ENCODE data around the gene F13A1.

F13A1 gene

GRCh38 chr6:6217855-6218758 lies 102.4 kb downstream of the F13A1 start:
- no peaks in the 10 kb centered on the region for H3K9me3 ChIP-seq (ENCODE audit: insufficient read depth, low read depth, low read length)
- no peak overlapping the region for H3K4me3 ChIP-seq (ENCODE audit: low read length)
- no peaks in the 10 kb centered on the region for H3K4me1 ChIP-seq (ENCODE audit: insufficient read depth, low read length)
- no peaks in the 10 kb centered on the region for H3K27me3 ChIP-seq (ENCODE audit: insufficient read depth, low read length)
- no peak overlapping the region for H3K27ac ChIP-seq (ENCODE audit: low read length)
- no peaks in the 10 kb centered on the region for H3K36me3 ChIP-seq (ENCODE audit: insufficient read depth, low read depth, low read length)
- no peak overlapping the region for H3K9ac ChIP-seq (ENCODE audit: low read depth, low read length)

- H3K4me1 ChIP-seq (ENCODE audit: insufficient read depth, low read length) = no peaks in the 10 kb centered on the region
- no peak overlapping the region for H3K9ac ChIP-seq (ENCODE audit: low read depth, low read length)
- no peak overlapping the region for H3K4me3 ChIP-seq (ENCODE audit: low read length)
- H3K36me3 ChIP-seq (ENCODE audit: insufficient read depth, low read depth, low read length) = no peaks in the 10 kb centered on the region
- no peak overlapping the region for H3K27ac ChIP-seq (ENCODE audit: low read length)
- H3K27me3 ChIP-seq (ENCODE audit: insufficient read depth, low read length) = no peaks in the 10 kb centered on the region
- peaks cover 9% of the 10 kb centered on the region; the same call in 1 of the 2 replicates for H3K9me3 ChIP-seq (ENCODE audit: insufficient read depth, low read depth, low read length)
Measured at GRCh38 chr6:6210994-6211393, 109.5 kb downstream of the F13A1 start.

- H3K27ac ChIP-seq (ENCODE audit: low read length) = no peak overlapping the region
- no peak overlapping the region for H3K4me3 ChIP-seq (ENCODE audit: low read length)
- no peaks in the 10 kb centered on the region for H3K4me1 ChIP-seq (ENCODE audit: insufficient read depth, low read length)
- H3K9me3 ChIP-seq (ENCODE audit: insufficient read depth, low read depth, low read length) = no peaks in the 10 kb centered on the region
- H3K9ac ChIP-seq (ENCODE audit: low read depth, low read length) = no peak overlapping the region
- H3K27me3 ChIP-seq (ENCODE audit: insufficient read depth, low read length) = no peaks in the 10 kb centered on the region
- H3K36me3 ChIP-seq (ENCODE audit: insufficient read depth, low read depth, low read length) = no peaks in the 10 kb centered on the region
Measured at GRCh38 chr6:6202886-6203285, 117.6 kb downstream of the F13A1 start.

GRCh38 chr6:6201200-6201599 lies 119.3 kb downstream of the F13A1 start:
- no peak overlapping the region for H3K27ac ChIP-seq (ENCODE audit: low read length)
- no peaks in the 10 kb centered on the region for H3K36me3 ChIP-seq (ENCODE audit: insufficient read depth, low read depth, low read length)
- no peak overlapping the region for H3K4me3 ChIP-seq (ENCODE audit: low read length)

GRCh38 chr6:6199678-6200077 lies 120.8 kb downstream of the F13A1 start:
- H3K27ac ChIP-seq (ENCODE audit: low read length) = no peak overlapping the region

More at GRCh38 chr6:6201200-6201599, 119.3 kb downstream of the F13A1 start:
- H3K9ac ChIP-seq (ENCODE audit: low read depth, low read length) = no peak overlapping the region
- no peaks in the 10 kb centered on the region for H3K27me3 ChIP-seq (ENCODE audit: insufficient read depth, low read length)
- no peaks in the 10 kb centered on the region for H3K9me3 ChIP-seq (ENCODE audit: insufficient read depth, low read depth, low read length)
- H3K4me1 ChIP-seq (ENCODE audit: insufficient read depth, low read length) = no peaks in the 10 kb centered on the region

GRCh38 chr6:6196762-6197161 lies 123.7 kb downstream of the F13A1 start:
- Histone ChIP-seq H3K4me3 (ENCODE audit: low read length) (no peak overlapping the region), H3K36me3 (ENCODE audit: insufficient read depth, low read depth, low read length) (no peaks in the 10 kb centered on the region), H3K27ac (ENCODE audit: low read length) (no peak overlapping the region), H3K9ac (ENCODE audit: low read depth, low read length) (no peak overlapping the region), H3K4me1 (ENCODE audit: insufficient read depth, low read length) (no peaks in the 10 kb centered on the region), H3K27me3 (ENCODE audit: insufficient read depth, low read length) (no peaks in the 10 kb centered on the region), H3K9me3 (ENCODE audit: insufficient read depth, low read depth, low read length) (no peaks in the 10 kb centered on the region)

More at GRCh38 chr6:6199678-6200077, 120.8 kb downstream of the F13A1 start:
- H3K4me3 ChIP-seq (ENCODE audit: low read length) = no peak overlapping the region
- no peaks in the 10 kb centered on the region for H3K9me3 ChIP-seq (ENCODE audit: insufficient read depth, low read depth, low read length)
- no peaks in the 10 kb centered on the region for H3K4me1 ChIP-seq (ENCODE audit: insufficient read depth, low read length)
- H3K27me3 ChIP-seq (ENCODE audit: insufficient read depth, low read length) = no peaks in the 10 kb centered on the region
- H3K9ac ChIP-seq (ENCODE audit: low read depth, low read length) = no peak overlapping the region
- H3K36me3 ChIP-seq (ENCODE audit: insufficient read depth, low read depth, low read length) = no peaks in the 10 kb centered on the region

GRCh38 chr6:6195080-6195479 lies 125.4 kb downstream of the F13A1 start:
- Histone ChIP-seq H3K36me3 (ENCODE audit: insufficient read depth, low read depth, low read length) (no peaks in the 10 kb centered on the region), H3K27me3 (ENCODE audit: insufficient read depth, low read length) (no peaks in the 10 kb centered on the region), H3K27ac (ENCODE audit: low read length) (no peak overlapping the region), H3K9me3 (ENCODE audit: insufficient read depth, low read depth, low read length) (no peaks in the 10 kb centered on the region), H3K9ac (ENCODE audit: low read depth, low read length) (no peak overlapping the region), H3K4me3 (ENCODE audit: low read length) (no peak overlapping the region), H3K4me1 (ENCODE audit: insufficient read depth, low read length) (no peaks in the 10 kb centered on the region)

GRCh38 chr6:6193221-6193745 lies 127.2 kb downstream of the F13A1 start:
- no peaks in the 10 kb centered on the region for H3K36me3 ChIP-seq (ENCODE audit: insufficient read depth, low read depth, low read length)
- no peak overlapping the region for H3K4me3 ChIP-seq (ENCODE audit: low read length)
- no peaks in the 10 kb centered on the region for H3K27me3 ChIP-seq (ENCODE audit: insufficient read depth, low read length)
- no peak overlapping the region for H3K9ac ChIP-seq (ENCODE audit: low read depth, low read length)
- H3K27ac ChIP-seq (ENCODE audit: low read length) = no peak overlapping the region
- H3K4me1 ChIP-seq (ENCODE audit: insufficient read depth, low read length) = no peaks in the 10 kb centered on the region
- H3K9me3 ChIP-seq (ENCODE audit: insufficient read depth, low read depth, low read length) = no peaks in the 10 kb centered on the region

- Histone ChIP-seq H3K9ac (ENCODE audit: low read depth, low read length) (no peak overlapping the region), H3K4me1 (ENCODE audit: insufficient read depth, low read length) (no peaks in the 10 kb centered on the region), H3K27ac (ENCODE audit: low read length) (no peak overlapping the region), H3K9me3 (ENCODE audit: insufficient read depth, low read depth, low read length) (no peaks in the 10 kb centered on the region), H3K4me3 (ENCODE audit: low read length) (no peak overlapping the region), H3K27me3 (ENCODE audit: insufficient read depth, low read length) (no peaks in the 10 kb centered on the region), H3K36me3 (ENCODE audit: insufficient read depth, low read depth, low read length) (no peaks in the 10 kb centered on the region)
Measured at GRCh38 chr6:6191909-6192308, 128.6 kb downstream of the F13A1 start.

- no peaks in the 10 kb centered on the region for H3K36me3 ChIP-seq (ENCODE audit: insufficient read depth, low read depth, low read length)
- H3K9ac ChIP-seq (ENCODE audit: low read depth, low read length) = no peak overlapping the region
- H3K27ac ChIP-seq (ENCODE audit: low read length) = no peak overlapping the region
- H3K4me1 ChIP-seq (ENCODE audit: insufficient read depth, low read length) = no peaks in the 10 kb centered on the region
- no peaks in the 10 kb centered on the region for H3K9me3 ChIP-seq (ENCODE audit: insufficient read depth, low read depth, low read length)
- no peaks in the 10 kb centered on the region for H3K27me3 ChIP-seq (ENCODE audit: insufficient read depth, low read length)
- H3K4me3 ChIP-seq (ENCODE audit: low read length) = no peak overlapping the region
Measured at GRCh38 chr6:6191476-6191875, 129.0 kb downstream of the F13A1 start.

GRCh38 chr6:6180684-6181083 lies 139.8 kb downstream of the F13A1 start:
- H3K4me1 ChIP-seq (ENCODE audit: insufficient read depth, low read length) = 0 out of 2 replicates have a peak, but pooled peaks cover 4% of the 10 kb centered on the region
- no peak overlapping the region for H3K4me3 ChIP-seq (ENCODE audit: low read length)
- no peaks in the 10 kb centered on the region for H3K9me3 ChIP-seq (ENCODE audit: insufficient read depth, low read depth, low read length)
- no peak overlapping the region for H3K27ac ChIP-seq (ENCODE audit: low read length)
- no peaks in the 10 kb centered on the region for H3K27me3 ChIP-seq (ENCODE audit: insufficient read depth, low read length)
- H3K36me3 ChIP-seq (ENCODE audit: insufficient read depth, low read depth, low read length) = no peaks in the 10 kb centered on the region
- no peak overlapping the region for H3K9ac ChIP-seq (ENCODE audit: low read depth, low read length)
